OCI-LY1 (cell line): ENCODE measurements around the gene ITIH5.

Source experiments
- H2AFZ ChIP-seq: fragments of 200-600 bp; sonication (generic), shearing (Covaris generic); 2 replicates; pipeline ENCODE4 v1.6.0; 2014; ENCODE audit warnings: antibody characterized with exemption, mild to moderate bottlenecking, low read length
- H3F3A ChIP-seq: fragments of 200-600 bp; sonication (generic), shearing (Covaris generic); 2 replicates; pipeline ENCODE4 v1.6.0; 2014; ENCODE audit warnings: mild to moderate bottlenecking, antibody characterized with exemption, low read length, moderate library complexity; ENCODE audit not compliant: insufficient read depth
- H3K27ac ChIP-seq: fragments of 200-600 bp; sonication (generic); 2 replicates; pipeline ENCODE4 v1.5.1; 2014; ENCODE audit warnings: low read length, mixed run types, mild to moderate bottlenecking, low read depth; ENCODE audit not compliant: poor library complexity, severe bottlenecking
- H3K27me3 ChIP-seq: fragments of 200-600 bp; sonication (generic); 2 replicates; pipeline ENCODE4 v1.6.0; 2014; ENCODE audit warnings: antibody characterized with exemption, mild to moderate bottlenecking, low read length, moderate library complexity; ENCODE audit not compliant: insufficient read depth
- H3K36me3 ChIP-seq: fragments of 200-600 bp; sonication (generic); 2 replicates; pipeline ENCODE4 v1.6.1; 2014; ENCODE audit warnings: mild to moderate bottlenecking, antibody characterized with exemption, low read length, moderate library complexity, mixed read lengths; ENCODE audit not compliant: insufficient read depth
- H3K4me1 ChIP-seq: fragments of 200-600 bp; sonication (generic); 2 replicates; pipeline ENCODE4 v1.5.1; 2014; ENCODE audit warnings: mild to moderate bottlenecking, low read length, moderate library complexity; ENCODE audit not compliant: insufficient read depth, severe bottlenecking
- H3K4me2 ChIP-seq: fragments of 200-600 bp; sonication (generic), shearing (Covaris generic); 2 replicates; pipeline ENCODE4 v1.6.1; 2014; ENCODE audit warnings: low read length
- H3K4me3 ChIP-seq: fragments of 200-600 bp; sonication (generic); 2 replicates; pipeline ENCODE4 v1.5.1; 2014; ENCODE audit warnings: low read length, low read depth, mild to moderate bottlenecking, mixed read lengths; ENCODE audit not compliant: poor library complexity, severe bottlenecking
- H3K79me2 ChIP-seq: fragments of 200-600 bp; shearing (Covaris generic); 2 replicates; pipeline ENCODE4 v1.6.1; 2016; ENCODE audit warnings: mixed run types, low read length, mixed read lengths; ENCODE audit not compliant: insufficient read depth
- H3K9ac ChIP-seq: fragments of 200-600 bp; sonication (generic), shearing (Covaris generic); 2 replicates; pipeline ENCODE4 v1.6.1; 2014; ENCODE audit warnings: mild to moderate bottlenecking, low read length, mixed read lengths
- H3K9me2 ChIP-seq: fragments of 200-600 bp; sonication (generic), shearing (Covaris generic); 2 replicates; pipeline ENCODE4 v1.6.1; 2014; ENCODE audit warnings: low read depth, mild to moderate bottlenecking, low read length, mixed read lengths
- H3K9me3 ChIP-seq: fragments of 200-600 bp; shearing (Covaris generic); 2 replicates; pipeline ENCODE4 v1.6.1; 2014; ENCODE audit warnings: low read length, mixed read lengths
- H4K20me1 ChIP-seq: fragments of 200-600 bp; sonication (generic), shearing (Covaris generic); 2 replicates; pipeline ENCODE4 v1.6.0; 2016; ENCODE audit warnings: mild to moderate bottlenecking, low read length; ENCODE audit not compliant: insufficient read depth
- EZH2 ChIP-seq: fragments of 200-600 bp; sonication (generic), shearing (Covaris generic); IDR thresholded peaks from 2 replicates; pipeline ENCODE4 v1.8.0; 2017; ENCODE audit warnings: borderline replicate concordance, mixed run types, mild to moderate bottlenecking, antibody characterized with exemption, low read length, moderate library complexity, mixed read lengths
- TF ChIP-seq, protein P1 (sequence below): fragments of 200-600 bp; sonication (generic), shearing (Covaris generic); IDR thresholded peaks from 2 replicates; pipeline ENCODE4 v1.5.1; 2017; ENCODE audit warnings: mild to moderate bottlenecking, antibody characterized with exemption, low read length, moderate library complexity, mixed read lengths

ITIH5 gene

GRCh38 chr10:7547206-7547605 is 119.6 kb downstream of the ITIH5 start:
- Histone ChIP-seq H3K27me3 (no peaks in the 10 kb centered on the region), H3K4me1 (no peaks in the 10 kb centered on the region), H3K4me3 (no peak overlapping the region), H3K9me3 (no peaks in the 10 kb centered on the region), H3F3A (no peaks in the 10 kb centered on the region), H4K20me1 (no peaks in the 10 kb centered on the region), H3K4me2 (no peak overlapping the region), H3K36me3 (no peaks in the 10 kb centered on the region), H3K27ac (no peak overlapping the region), H3K9ac (no peak overlapping the region), H3K79me2 (no peaks in the 10 kb centered on the region), H2AFZ (no peak overlapping the region), H3K9me2 (no peaks in the 10 kb centered on the region)
- TF ChIP-seq, protein P1, sequence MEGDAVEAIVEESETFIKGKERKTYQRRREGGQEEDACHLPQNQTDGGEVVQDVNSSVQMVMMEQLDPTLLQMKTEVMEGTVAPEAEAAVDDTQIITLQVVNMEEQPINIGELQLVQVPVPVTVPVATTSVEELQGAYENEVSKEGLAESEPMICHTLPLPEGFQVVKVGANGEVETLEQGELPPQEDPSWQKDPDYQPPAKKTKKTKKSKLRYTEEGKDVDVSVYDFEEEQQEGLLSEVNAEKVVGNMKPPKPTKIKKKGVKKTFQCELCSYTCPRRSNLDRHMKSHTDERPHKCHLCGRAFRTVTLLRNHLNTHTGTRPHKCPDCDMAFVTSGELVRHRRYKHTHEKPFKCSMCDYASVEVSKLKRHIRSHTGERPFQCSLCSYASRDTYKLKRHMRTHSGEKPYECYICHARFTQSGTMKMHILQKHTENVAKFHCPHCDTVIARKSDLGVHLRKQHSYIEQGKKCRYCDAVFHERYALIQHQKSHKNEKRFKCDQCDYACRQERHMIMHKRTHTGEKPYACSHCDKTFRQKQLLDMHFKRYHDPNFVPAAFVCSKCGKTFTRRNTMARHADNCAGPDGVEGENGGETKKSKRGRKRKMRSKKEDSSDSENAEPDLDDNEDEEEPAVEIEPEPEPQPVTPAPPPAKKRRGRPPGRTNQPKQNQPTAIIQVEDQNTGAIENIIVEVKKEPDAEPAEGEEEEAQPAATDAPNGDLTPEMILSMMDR, result no peak
- TF ChIP-seq EZH2, result no peak

- Histone ChIP-seq H2AFZ (no peak overlapping the region), H3K4me3 (no peak overlapping the region), H3K36me3 (no peaks in the 10 kb centered on the region), H3K9me3 (no peaks in the 10 kb centered on the region), H3K9me2 (no peaks in the 10 kb centered on the region), H3K4me1 (no peaks in the 10 kb centered on the region), H3F3A (no peaks in the 10 kb centered on the region), H4K20me1 (no peaks in the 10 kb centered on the region), H3K9ac (no peak overlapping the region), H3K4me2 (no peak overlapping the region), H3K27me3 (no peaks in the 10 kb centered on the region), H3K27ac (no peak overlapping the region), H3K79me2 (no peaks in the 10 kb centered on the region)
- no peak for TF ChIP-seq EZH2
- TF ChIP-seq, protein P1, result no peak
These were observed 120.3 kb downstream of the ITIH5 start for GRCh38 chr10:7546385-7546967.

DNA sequence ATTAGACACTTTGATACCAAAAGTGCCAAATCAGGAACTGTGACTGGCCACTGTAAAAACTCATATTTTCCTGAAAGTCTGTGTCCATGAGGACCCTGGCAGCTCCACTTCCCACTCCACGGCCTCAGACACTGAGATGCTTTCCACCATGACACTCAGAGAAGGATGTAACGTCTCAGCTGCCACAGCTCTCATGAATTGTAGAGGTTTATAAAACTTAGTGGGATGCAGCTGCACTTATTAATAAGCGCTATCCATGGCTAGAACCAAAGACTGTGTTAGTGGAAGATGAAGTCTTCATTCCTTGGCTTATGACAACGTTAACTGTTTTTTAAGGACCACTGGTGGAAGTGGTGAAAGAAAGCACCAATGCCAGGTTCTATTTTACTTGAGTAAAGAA is 121.0 kb downstream of the ITIH5 start:
- TF ChIP-seq, protein P1, result no peak
- no peak for TF ChIP-seq EZH2
- Histone ChIP-seq H3K36me3 (no peaks in the 10 kb centered on the region), H3K9me2 (no peaks in the 10 kb centered on the region), H3K9me3 (no peaks in the 10 kb centered on the region), H4K20me1 (no peaks in the 10 kb centered on the region), H3K4me3 (no peak overlapping the region), H3K4me1 (no peaks in the 10 kb centered on the region), H3K27me3 (no peaks in the 10 kb centered on the region), H3K79me2 (no peaks in the 10 kb centered on the region), H3K4me2 (no peak overlapping the region), H3K9ac (no peak overlapping the region), H3F3A (no peaks in the 10 kb centered on the region), H2AFZ (no peak overlapping the region), H3K27ac (no peak overlapping the region)
